GM19238 (cell line): Measurements from ENCODE around the gene STYXL2.

ENCODE experiments used
- DNase-seq: peaks from one replicate; pipeline ENCODE4 v3.0.0; 2011; ENCODE audit warnings: low spot score; ENCODE audit not compliant: insufficient read length

Gene STYXL2

DNA sequence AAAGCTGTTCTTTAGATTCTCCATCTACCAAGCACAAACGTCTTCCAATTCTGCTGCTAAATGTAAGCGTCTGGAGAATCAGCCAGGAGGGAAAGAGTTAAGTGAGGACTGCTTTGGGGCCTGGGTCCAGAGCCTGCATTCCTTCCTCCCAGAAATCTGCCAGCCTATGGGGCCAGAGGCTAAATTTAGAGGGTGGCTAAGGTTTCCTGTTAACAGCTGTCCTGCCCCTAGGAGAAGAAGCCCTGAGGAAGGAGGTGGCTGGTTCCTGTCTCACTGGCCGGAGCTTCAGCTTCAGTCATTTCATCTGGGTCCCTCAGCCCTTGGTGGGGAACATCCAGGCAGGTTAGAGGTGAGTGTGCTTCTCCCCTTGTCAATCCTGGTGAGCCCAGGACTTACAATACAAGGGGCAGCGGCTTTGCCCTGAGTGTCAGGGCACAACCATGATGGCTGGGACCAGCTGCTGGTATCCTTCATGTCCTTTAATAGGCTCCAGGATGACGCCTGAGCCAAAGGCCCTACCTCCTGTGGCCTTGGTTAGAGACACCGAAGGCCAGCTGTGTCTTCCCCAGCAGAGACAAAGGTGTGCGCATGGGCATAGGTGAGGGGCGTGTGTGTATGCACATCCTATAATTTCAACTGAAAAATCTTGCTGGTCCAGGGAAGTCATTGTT is at the start of gene STYXL2:
Gene STYXL2 (plus strand): TSS at position 230 of the 671 bp plus-strand sequence. CDS start 775 bp downstream, outside the sequence.
- DNase-seq: no peak

- no peak for DNase-seq
These were observed 42.0 kb upstream of the STYXL2 start for GRCh38 chr1:167051907-167052306.

DNA sequence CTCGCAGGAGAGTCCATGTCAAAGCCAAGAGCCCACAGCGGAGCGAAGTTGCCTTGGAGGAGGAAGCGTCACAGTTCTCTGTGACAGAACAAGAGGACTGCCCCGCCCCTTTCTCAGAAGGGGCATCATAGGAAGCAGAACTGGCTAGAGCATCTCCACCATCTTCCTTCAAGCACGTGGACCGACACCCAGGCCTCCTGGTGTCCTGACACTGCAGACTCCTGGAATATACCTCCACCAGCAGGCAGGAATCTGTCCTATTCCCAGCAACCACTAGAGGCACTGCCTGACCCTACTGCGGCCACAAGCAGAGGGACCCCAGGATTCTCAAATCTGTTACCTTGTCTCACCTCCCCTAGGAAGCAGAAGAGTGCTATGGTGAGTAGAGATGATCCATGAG is 41.5 kb upstream of the STYXL2 start:
- no peak for DNase-seq

GRCh38 chr1:167054531-167054930 is 39.3 kb upstream of the STYXL2 start:
- DNase-seq: no peak

DNA sequence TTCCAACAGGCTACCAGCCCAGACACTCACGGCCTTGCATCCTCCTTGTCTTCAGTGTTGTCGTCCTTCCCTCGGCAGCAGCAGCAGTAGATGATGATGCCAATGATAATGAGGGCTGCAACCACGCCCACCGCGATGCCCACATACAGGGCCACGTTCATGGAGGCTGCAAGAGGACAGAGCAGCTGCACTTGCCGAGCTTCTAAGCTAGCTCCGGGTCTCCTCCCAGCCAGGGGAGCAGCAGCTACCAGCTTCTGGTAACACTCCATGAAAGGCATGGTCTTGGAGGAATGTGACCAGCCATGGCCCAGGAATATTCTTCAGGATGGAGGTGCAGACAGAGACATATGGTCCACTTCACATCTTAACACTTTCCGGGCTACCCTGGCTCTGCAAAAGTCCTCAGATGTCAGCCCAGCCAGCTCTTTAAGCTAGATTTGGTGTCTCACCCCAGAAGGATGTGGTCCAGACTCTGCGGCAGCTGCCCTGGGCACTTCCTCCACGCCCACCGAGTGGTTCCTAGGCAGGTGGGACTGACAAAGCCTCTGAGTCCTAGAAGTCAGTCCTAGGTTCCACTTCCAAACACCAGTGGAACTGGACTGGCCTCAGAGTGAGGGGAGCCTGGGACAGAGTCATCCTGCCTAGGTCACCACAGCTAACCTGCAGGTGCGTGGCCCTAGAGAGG is 38.8 kb upstream of the STYXL2 start:
- DNase-seq: no peak

DNA sequence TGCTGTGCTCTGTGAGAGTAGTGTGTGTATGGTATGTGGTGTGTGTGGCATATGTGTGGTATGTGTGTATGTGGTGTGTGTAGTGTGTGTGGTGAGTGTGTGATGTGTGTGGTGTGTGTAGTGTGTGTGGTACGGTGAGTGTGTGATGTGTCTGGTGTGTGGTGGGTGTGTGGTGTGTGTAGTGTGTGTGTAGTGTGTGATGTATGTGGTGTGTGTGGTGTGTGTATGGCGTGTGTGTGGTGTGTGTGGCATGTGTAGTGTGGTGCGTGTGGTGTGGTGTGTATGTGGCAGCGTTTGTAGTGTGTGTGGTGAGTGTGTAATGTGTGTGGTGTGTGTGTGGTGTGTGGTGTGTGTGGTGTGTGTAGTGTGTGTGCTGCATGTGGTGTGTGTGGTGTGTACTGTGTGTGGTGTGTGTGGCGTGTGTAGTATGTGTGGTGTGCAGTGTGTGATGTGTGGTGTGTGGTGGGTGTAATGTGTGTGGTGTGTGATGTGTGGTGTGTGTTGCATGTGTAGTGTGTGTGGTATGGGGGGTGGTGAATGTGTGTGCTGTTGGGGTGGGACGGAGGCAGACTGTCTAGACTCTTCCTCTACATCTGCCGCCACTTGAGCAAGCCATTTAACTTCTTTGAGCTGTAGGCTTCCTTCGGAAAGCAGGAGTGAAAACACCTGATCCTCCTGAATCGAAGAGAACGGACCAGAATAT is 37.2 kb upstream of the STYXL2 start:
- no peak for DNase-seq

- DNase-seq: peak; percentile 36
These were observed 36.6 kb upstream of the STYXL2 start for GRCh38 chr1:167057241-167057688.

DNA sequence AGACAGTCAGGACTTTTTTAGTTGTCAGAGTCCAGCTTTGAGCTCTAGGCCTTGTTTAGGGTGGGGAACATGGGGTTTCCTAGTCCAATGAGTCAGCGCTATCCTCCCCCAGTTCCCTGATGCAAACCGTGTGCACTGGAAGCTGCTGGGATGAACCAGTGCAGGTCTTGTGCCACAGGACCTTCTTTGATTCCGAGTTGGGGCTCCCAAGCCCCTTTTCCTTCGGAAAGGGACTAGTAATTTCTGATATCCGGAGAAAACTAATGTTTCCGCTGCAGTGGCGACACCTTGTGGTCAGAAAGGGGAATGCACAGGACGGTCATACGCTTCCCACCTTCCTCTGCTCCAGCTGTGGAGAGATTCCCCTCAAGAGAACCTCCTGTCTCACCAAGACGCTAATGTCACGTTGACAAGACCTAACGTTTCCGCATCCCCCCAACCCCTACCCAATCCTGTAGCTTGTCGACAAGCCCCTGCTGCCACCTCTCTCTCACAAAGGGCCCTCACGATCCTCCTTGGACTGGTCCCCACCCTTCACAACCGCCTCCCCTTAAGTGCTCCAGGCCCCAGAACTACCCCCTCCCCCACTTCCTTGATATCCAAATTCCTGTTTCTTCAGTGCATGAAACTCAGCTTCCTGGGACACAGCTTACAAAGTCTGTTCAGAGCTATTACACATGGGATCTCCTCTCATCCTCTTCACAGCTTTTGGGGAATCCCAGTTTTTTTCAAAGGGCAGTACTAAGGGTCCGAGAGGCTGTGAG is 34.6 kb upstream of the STYXL2 start:
- peak; percentile 41 for DNase-seq

- no peak for DNase-seq
These were observed 34.1 kb upstream of the STYXL2 start for GRCh38 chr1:167059809-167060107.

GRCh38 chr1:167060141-167061072 is 33.5 kb upstream of the STYXL2 start:
- no peak for DNase-seq

DNA sequence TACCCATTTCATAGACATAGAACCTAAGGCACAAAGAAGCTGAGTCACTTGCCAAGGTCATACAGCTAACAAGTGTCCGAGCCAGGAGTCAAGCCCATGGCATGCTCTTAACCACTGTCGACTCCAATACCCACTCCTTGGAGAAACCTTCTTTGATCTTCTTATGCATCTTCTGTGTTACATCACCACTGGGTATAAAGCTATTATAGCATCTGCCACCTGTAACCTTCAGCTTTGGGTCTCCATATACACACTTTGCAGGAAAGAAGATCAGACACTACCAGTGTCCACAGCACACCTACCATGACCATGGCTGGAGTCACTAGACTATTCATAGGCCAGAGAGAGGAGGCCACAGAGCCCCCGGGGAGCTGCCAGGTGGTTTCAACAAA is 32.8 kb upstream of the STYXL2 start:
- DNase-seq: no peak

- DNase-seq: no peak
These were observed 29.3 kb upstream of the STYXL2 start for GRCh38 chr1:167064621-167065020.

DNA sequence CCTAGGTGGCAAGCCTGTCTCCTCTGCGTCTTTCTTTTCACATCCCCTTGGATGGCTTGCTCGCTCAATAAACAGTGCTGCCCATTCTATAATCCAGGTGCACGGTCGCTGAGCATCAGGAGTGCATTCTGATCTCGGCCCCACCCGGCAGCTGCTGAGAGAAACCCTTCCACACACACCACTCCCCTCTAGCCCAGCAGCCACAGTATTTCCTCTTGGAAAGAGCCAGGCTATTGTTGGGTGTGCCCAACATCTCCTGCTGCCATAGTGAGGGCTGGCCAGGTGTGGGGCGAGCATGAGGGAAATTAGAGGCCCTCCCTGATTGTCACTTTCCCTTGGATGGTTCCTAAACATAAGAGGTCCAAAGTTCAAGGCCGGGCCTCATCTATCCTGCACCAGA is 28.4 kb upstream of the STYXL2 start:
- no peak for DNase-seq

DNA sequence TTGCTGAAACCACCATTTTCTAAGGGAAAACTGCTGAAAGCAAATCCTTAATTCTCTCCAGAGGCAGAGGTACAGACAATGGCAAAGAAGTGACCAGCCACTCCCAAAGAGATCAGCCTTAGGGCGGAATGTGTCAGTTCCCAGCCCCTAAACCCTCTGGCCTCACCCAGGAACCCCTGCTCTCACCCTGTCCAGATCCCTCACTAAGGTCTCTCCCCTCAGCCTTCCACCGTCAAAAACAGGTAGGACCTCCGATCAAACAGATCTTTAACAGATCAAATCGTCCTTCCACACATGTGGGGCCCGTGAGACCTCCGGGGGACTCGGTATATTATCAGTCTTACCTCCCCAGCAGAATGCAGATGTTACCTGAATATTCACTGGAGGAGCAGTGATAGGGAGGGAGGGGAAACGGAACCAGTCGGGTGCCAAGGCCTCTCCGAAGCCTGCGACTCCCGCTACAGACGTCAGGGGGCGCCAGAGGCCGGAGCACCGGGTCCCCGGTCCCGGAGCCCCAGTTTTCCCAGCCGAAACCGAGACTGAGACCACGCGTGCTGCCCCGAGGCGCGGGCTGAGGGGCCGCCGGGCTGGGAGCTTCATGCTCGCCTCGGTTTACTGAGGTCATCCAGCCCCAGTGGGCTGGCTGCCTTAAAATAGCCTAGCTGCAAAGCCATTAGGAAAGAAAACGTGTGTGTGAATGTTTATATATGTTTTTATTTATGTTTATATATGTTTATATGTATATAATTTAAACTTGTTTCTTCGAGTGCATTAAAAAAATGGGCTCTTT is 27.3 kb upstream of the STYXL2 start:
- DNase-seq: peak; percentile 72

DNA sequence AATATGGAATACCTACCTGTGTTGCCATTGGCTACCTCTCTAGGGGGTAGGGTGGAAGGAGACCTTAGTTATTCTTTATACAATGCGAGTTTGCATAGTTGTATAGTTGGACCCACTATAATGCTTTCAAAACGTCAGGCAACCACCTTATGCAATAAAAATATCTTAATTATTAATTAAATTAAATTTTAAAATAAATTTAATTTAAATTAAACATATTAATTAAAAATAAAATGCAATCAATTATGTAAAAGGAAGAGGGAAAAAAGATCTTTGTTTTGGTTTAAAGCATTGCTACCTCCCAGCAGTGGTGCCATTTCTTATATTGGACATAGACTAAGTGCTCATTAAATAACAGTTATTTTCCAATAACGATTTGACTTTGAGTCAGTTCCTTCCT is 26.0 kb upstream of the STYXL2 start:
- DNase-seq: no peak

DNA sequence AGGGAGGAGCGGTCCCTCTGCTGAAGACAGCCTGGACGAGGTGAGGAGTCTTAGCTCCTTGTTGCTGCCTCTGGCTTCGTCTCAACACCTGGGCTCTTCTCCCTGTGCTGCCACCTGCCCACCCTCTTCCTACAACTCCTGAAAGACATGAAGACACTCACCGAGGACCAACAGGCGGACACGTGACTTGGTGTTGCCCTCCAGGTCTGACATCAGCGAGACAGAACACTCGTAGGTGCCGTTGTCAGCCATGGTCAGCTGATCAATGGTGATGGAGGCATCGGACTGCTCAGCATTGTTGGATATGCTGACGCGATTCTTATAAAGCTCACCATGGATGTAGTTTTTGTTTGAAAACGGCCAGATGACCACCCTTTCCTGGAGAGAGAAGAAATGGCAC is 25.1 kb upstream of the STYXL2 start:
- no peak for DNase-seq

DNA sequence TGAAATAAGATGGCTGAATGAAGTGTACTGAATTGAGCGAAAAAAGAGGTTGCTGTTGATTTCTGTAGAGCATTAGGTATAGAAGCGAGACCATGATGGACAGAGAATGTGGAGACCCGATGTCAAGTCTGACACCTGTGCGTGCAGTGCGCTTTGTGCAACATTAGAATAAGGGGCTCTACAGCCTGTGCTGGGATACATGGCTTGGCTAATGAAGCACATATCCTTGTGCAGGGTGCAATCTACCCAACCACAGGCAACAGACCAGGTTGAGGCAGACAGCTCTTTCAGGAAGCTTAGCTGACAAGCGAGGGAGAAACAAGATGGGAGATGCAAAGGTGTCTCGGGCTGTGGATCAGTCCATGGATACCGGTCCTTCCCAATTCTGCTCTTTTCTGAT is 22.6 kb upstream of the STYXL2 start:
- no peak for DNase-seq

- no peak for DNase-seq
These were observed 17.7 kb upstream of the STYXL2 start for GRCh38 chr1:167076136-167076710.

- no peak for DNase-seq
These were observed 16.6 kb upstream of the STYXL2 start for GRCh38 chr1:167077128-167077867.
